Loucy (cell line): ENCODE results near the gene CADM1.

Source experiments
- H2AFZ ChIP-seq: fragments of 200-600 bp; sonication (generic); 2 replicates; pipeline ENCODE4 v1.6.0; 2016; ENCODE audit warnings: antibody characterized with exemption, mild to moderate bottlenecking, low read length, moderate library complexity
- H3F3A ChIP-seq: fragments of 200-600 bp; 2 replicates; pipeline ENCODE4 v1.6.0; 2016; ENCODE audit warnings: antibody characterized with exemption, low read depth, mild to moderate bottlenecking
- H3K27me3 ChIP-seq: fragments of 200-600 bp; sonication (generic); 2 replicates; pipeline ENCODE4 v1.6.1; 2014; ENCODE audit warnings: low read length, mild to moderate bottlenecking; ENCODE audit not compliant: insufficient read depth, poor library complexity, severe bottlenecking
- H3K36me3 ChIP-seq: fragments of 200-600 bp; sonication (generic); 2 replicates; pipeline ENCODE4 v1.6.1; 2016; ENCODE audit warnings: low read length; ENCODE audit not compliant: insufficient read depth
- H3K4me1 ChIP-seq: fragments of 200-600 bp; sonication (generic); 2 replicates; pipeline ENCODE4 v1.5.1; 2014; ENCODE audit warnings: low read length, mild to moderate bottlenecking; ENCODE audit not compliant: insufficient read depth, poor library complexity, severe bottlenecking
- H3K4me2 ChIP-seq: fragments of 200-600 bp; sonication (generic); 2 replicates; pipeline ENCODE4 v1.6.0; 2014; ENCODE audit warnings: antibody characterized with exemption, low read length, low read depth, mild to moderate bottlenecking; ENCODE audit not compliant: poor library complexity, severe bottlenecking
- H3K4me3 ChIP-seq: fragments of 200-600 bp; sonication (generic); 2 replicates; pipeline ENCODE4 v1.5.1; 2014; ENCODE audit warnings: low read length, mild to moderate bottlenecking, mixed read lengths; ENCODE audit not compliant: poor library complexity, severe bottlenecking
- H3K79me2 ChIP-seq: fragments of 200-600 bp; sonication (generic); 2 replicates; pipeline ENCODE4 v1.6.1; 2014; ENCODE audit warnings: low read length; ENCODE audit not compliant: insufficient read depth
- H3K9ac ChIP-seq: fragments of 200-600 bp; sonication (generic); 2 replicates; pipeline ENCODE4 v1.6.0; 2014; ENCODE audit warnings: mild to moderate bottlenecking, low read depth, low read length, moderate library complexity; ENCODE audit not compliant: poor library complexity, severe bottlenecking
- H3K9me2 ChIP-seq: fragments of 200-600 bp; sonication (generic); replicated peaks from 2 replicates; pipeline ENCODE4 v1.6.1; 2016; ENCODE audit warnings: low read depth, low read length, mixed read lengths
- H3K9me3 ChIP-seq: fragments of 200-600 bp; sonication (generic); 2 replicates; pipeline ENCODE4 v1.6.1; 2014; ENCODE audit warnings: mild to moderate bottlenecking, antibody characterized with exemption, low read length, low read depth; ENCODE audit not compliant: insufficient read depth
- H4K20me1 ChIP-seq: fragments of 200-600 bp; sonication (generic); 2 replicates; pipeline ENCODE4 v1.6.0; 2014; ENCODE audit warnings: antibody characterized with exemption, low read length, mild to moderate bottlenecking; ENCODE audit not compliant: insufficient read depth, poor library complexity, severe bottlenecking
- CTCF ChIP-seq: fragments of 200-600 bp; sonication (generic); conservative IDR thresholded peaks from 2 replicates; pipeline ENCODE4 v1.5.1; 2014; ENCODE audit warnings: mild to moderate bottlenecking, antibody characterized with exemption, low read length
- EZH2phosphoT487 ChIP-seq: fragments of 200-600 bp; IDR thresholded peaks from 2 replicates; pipeline ENCODE4 v1.6.1; 2018; ENCODE audit warnings: antibody characterized with exemption, mild to moderate bottlenecking, moderate library complexity, borderline replicate concordance

CADM1 gene

GRCh38 chr11:115379528-115379927 lies 124.7 kb downstream of the CADM1 start:
- Histone ChIP-seq H3K4me1 (no peaks in the 10 kb centered on the region), H3K36me3 (no peaks in the 10 kb centered on the region), H3K4me2 (no peak overlapping the region), H4K20me1 (no peaks in the 10 kb centered on the region), H3K27me3 (no peaks in the 10 kb centered on the region), H3K9me2 (no peaks in the 10 kb centered on the region), H3K79me2 (no peaks in the 10 kb centered on the region), H3K9me3 (no peaks in the 10 kb centered on the region), H3K4me3 (no peak overlapping the region), H3K9ac (no peak overlapping the region), H2AFZ (no peak overlapping the region), H3F3A (no peaks in the 10 kb centered on the region)
- no peak for TF ChIP-seq CTCF
- no peak for TF ChIP-seq EZH2phosphoT487

GRCh38 chr11:115378557-115378956 lies 125.7 kb downstream of the CADM1 start:
- H3K36me3 ChIP-seq, result no peaks in the 10 kb centered on the region
- no peak overlapping the region for H3K9ac ChIP-seq
- TF ChIP-seq CTCF (no peak), EZH2phosphoT487 (no peak)
- H3K4me1 ChIP-seq, result no peaks in the 10 kb centered on the region
- H4K20me1 ChIP-seq, result no peaks in the 10 kb centered on the region
- H3K27me3 ChIP-seq, result no peaks in the 10 kb centered on the region
- no peak overlapping the region for H3K4me2 ChIP-seq
- no peaks in the 10 kb centered on the region for H3K9me2 ChIP-seq
- H3K9me3 ChIP-seq, result no peaks in the 10 kb centered on the region
- H3F3A ChIP-seq, result no peaks in the 10 kb centered on the region
- no peak overlapping the region for H3K4me3 ChIP-seq
- H2AFZ ChIP-seq, result no peak overlapping the region
- no peaks in the 10 kb centered on the region for H3K79me2 ChIP-seq

- H3F3A ChIP-seq, result no peaks in the 10 kb centered on the region
- no peak overlapping the region for H2AFZ ChIP-seq
- H3K9me3 ChIP-seq, result no peaks in the 10 kb centered on the region
- H3K9ac ChIP-seq, result no peak overlapping the region
- H3K9me2 ChIP-seq, result no peaks in the 10 kb centered on the region
- no peak for TF ChIP-seq EZH2phosphoT487
- TF ChIP-seq CTCF, result no peak
- no peak overlapping the region for H3K4me2 ChIP-seq
- no peaks in the 10 kb centered on the region for H3K4me1 ChIP-seq
- no peaks in the 10 kb centered on the region for H4K20me1 ChIP-seq
- no peak overlapping the region for H3K4me3 ChIP-seq
- H3K36me3 ChIP-seq, result no peaks in the 10 kb centered on the region
- no peaks in the 10 kb centered on the region for H3K79me2 ChIP-seq
- no peaks in the 10 kb centered on the region for H3K27me3 ChIP-seq
Measured at GRCh38 chr11:115377882-115378296, 126.3 kb downstream of the CADM1 start.
